H9 (cell line): ENCODE data around the gene HOXA9. TPM values are rescaled to one million over a fixed set of nuclear protein-coding genes. Genes with fewer than 3 reads are reported as not detected.

ENCODE experiments used
- DNase-seq: peaks from one replicate; pipeline ENCODE4 v3.0.0-alpha.2; 2017
- H2AFZ ChIP-seq: one replicate; pipeline ENCODE4 v1.6.1; 2013; ENCODE audit warnings: mild to moderate bottlenecking, low read length, control low read depth, moderate library complexity
- H2AK5ac ChIP-seq: 2 replicates; pipeline ENCODE4 v1.6.1; 2013; ENCODE audit warnings: low read length, control low read depth, mixed read lengths; ENCODE audit not compliant: insufficient read length
- H2BK120ac ChIP-seq: one replicate; pipeline ENCODE4 v1.6.1; 2013; ENCODE audit warnings: low read depth, mild to moderate bottlenecking, low read length, control low read depth, inconsistent platforms; ENCODE audit not compliant: poor library complexity, severe bottlenecking
- H2BK12ac ChIP-seq: 2 replicates; pipeline ENCODE4 v1.6.1; 2013; ENCODE audit warnings: low read length, control low read depth, mixed read lengths, low read depth; ENCODE audit not compliant: insufficient read length
- H2BK15ac ChIP-seq: 2 replicates; pipeline ENCODE4 v1.6.1; 2013; ENCODE audit warnings: low read depth, low read length, control low read depth
- H2BK20ac ChIP-seq: one replicate; pipeline ENCODE4 v1.6.1; 2013; ENCODE audit warnings: low read depth, mild to moderate bottlenecking, low read length, control low read depth, inconsistent platforms; ENCODE audit not compliant: poor library complexity, severe bottlenecking
- H2BK5ac ChIP-seq: 2 replicates; pipeline ENCODE4 v1.6.1; 2013; ENCODE audit warnings: low read length, control low read depth, mixed read lengths; ENCODE audit not compliant: insufficient read length
- H3K14ac ChIP-seq: 2 replicates; pipeline ENCODE4 v1.6.1; 2013; ENCODE audit warnings: low read length, control low read depth; ENCODE audit not compliant: insufficient read depth
- H3K18ac ChIP-seq: 2 replicates; pipeline ENCODE4 v1.6.1; 2013; ENCODE audit warnings: low read depth, mild to moderate bottlenecking, mixed read lengths, low read length, control low read depth; ENCODE audit not compliant: insufficient read length
- H3K23ac ChIP-seq: 2 replicates; pipeline ENCODE4 v1.6.1; 2013; ENCODE audit warnings: low read length, control low read depth, mixed read lengths, low read depth; ENCODE audit not compliant: insufficient read length
- H3K23me2 ChIP-seq: 2 replicates; pipeline ENCODE4 v1.6.1; 2013; ENCODE audit warnings: low read depth, mild to moderate bottlenecking, mixed read lengths, low read length, control low read depth; ENCODE audit not compliant: insufficient read length, poor library complexity, severe bottlenecking
- H3K27ac ChIP-seq: 2 replicates; pipeline ENCODE4 v1.5.1; 2013; ENCODE audit warnings: low read length, control low read depth, mixed read lengths, low read depth; ENCODE audit not compliant: insufficient read length
- H3K27me3 ChIP-seq: 2 replicates; pipeline ENCODE4 v1.6.1; 2013; ENCODE audit warnings: low read length, control low read depth, inconsistent platforms; ENCODE audit not compliant: insufficient read depth
- H3K4ac ChIP-seq: 2 replicates; pipeline ENCODE4 v1.6.1; 2013; ENCODE audit warnings: low read depth, mild to moderate bottlenecking, control low read depth, inconsistent platforms, low read length, moderate library complexity
- H3K4me1 ChIP-seq: 2 replicates; pipeline ENCODE4 v1.6.1; 2013; ENCODE audit warnings: low read length, control low read depth, inconsistent platforms; ENCODE audit not compliant: insufficient read depth
- H3K4me2 ChIP-seq: 2 replicates; pipeline ENCODE4 v1.6.1; 2013; ENCODE audit warnings: low read length, control low read depth, mixed read lengths; ENCODE audit not compliant: insufficient read length, insufficient read depth
- H3K56ac ChIP-seq: 2 replicates; pipeline ENCODE4 v1.6.1; 2013; ENCODE audit warnings: low read depth, mild to moderate bottlenecking, mixed read lengths, low read length, control low read depth; ENCODE audit not compliant: insufficient read length
- H3K79me1 ChIP-seq: 2 replicates; pipeline ENCODE4 v1.6.1; 2013; ENCODE audit warnings: low read depth, mild to moderate bottlenecking, moderate library complexity, low read length, control low read depth, inconsistent platforms; ENCODE audit not compliant: insufficient read depth, poor library complexity, severe bottlenecking
- H3K79me2 ChIP-seq: 2 replicates; pipeline ENCODE4 v1.6.1; 2013; ENCODE audit warnings: low read length, control low read depth, inconsistent platforms; ENCODE audit not compliant: insufficient read depth
- H3K9ac ChIP-seq: 2 replicates; pipeline ENCODE4 v1.6.1; 2013; ENCODE audit warnings: low read length, control low read depth, mixed read lengths; ENCODE audit not compliant: insufficient read length; ENCODE audit errors: extremely low read depth
- H3K9me3 ChIP-seq: one replicate; pipeline ENCODE4 v1.6.1; 2013; ENCODE audit warnings: low read depth, low read length, inconsistent platforms; ENCODE audit not compliant: control insufficient read depth
- H3T11ph ChIP-seq: one replicate; pipeline ENCODE4 v1.6.1; 2013; ENCODE audit warnings: mild to moderate bottlenecking, low read length, control low read depth, inconsistent platforms
- H4K20me1 ChIP-seq: one replicate; pipeline ENCODE4 v1.6.1; 2013; ENCODE audit not compliant: control insufficient read depth, insufficient read length, insufficient read depth
- H4K5ac ChIP-seq: 2 replicates; pipeline ENCODE4 v1.6.1; 2013; ENCODE audit warnings: low read depth, mild to moderate bottlenecking, mixed read lengths, low read length, control low read depth; ENCODE audit not compliant: insufficient read length
- H4K8ac ChIP-seq: replicated peaks from 2 replicates; pipeline ENCODE4 v1.6.1; 2013; ENCODE audit warnings: low read length, control low read depth, mixed read lengths, low read depth; ENCODE audit not compliant: insufficient read length
- H4K91ac ChIP-seq: 2 replicates; pipeline ENCODE4 v1.6.1; 2013; ENCODE audit warnings: low read depth, mild to moderate bottlenecking, moderate library complexity, mixed read lengths, low read length, control low read depth; ENCODE audit not compliant: insufficient read length
- H3K27ac Mint-ChIP-seq, 3 experiments: 2 replicates in 2 of 3; 3 replicates in 1 of 3; pipeline ENCODE4 v1.8.0; 2020 to 2021; ENCODE audit warnings: mixed read lengths in 3 of 3, mild to moderate bottlenecking in 1 of 3, moderate library complexity in 1 of 3
- H3K27me3 Mint-ChIP-seq: 2 replicates; pipeline ENCODE4 v1.8.0; 2021; ENCODE audit warnings: low read depth, mild to moderate bottlenecking, moderate library complexity, mixed read lengths
- H3K36me3 Mint-ChIP-seq, 3 experiments: 2 replicates in 2 of 3; 3 replicates in 1 of 3; pipeline ENCODE4 v1.8.0; 2020 to 2021; ENCODE audit warnings: low read depth in 3 of 3, mixed read lengths in 3 of 3; ENCODE audit not compliant: insufficient read depth in 1 of 3
- H3K4me1 Mint-ChIP-seq, 2 experiments: 2 replicates each; pipeline ENCODE4 v1.8.0; 2020; ENCODE audit warnings: mixed read lengths in 2 of 2
- H3K4me3 Mint-ChIP-seq, 2 experiments: 2 replicates in 1 of 2; 3 replicates in 1 of 2; pipeline ENCODE4 v1.8.0; 2020 to 2021; ENCODE audit warnings: mild to moderate bottlenecking in 2 of 2, mixed read lengths in 2 of 2, moderate library complexity in 1 of 2
- H3K9me3 Mint-ChIP-seq, 2 experiments: 2 replicates in 1 of 2; 3 replicates in 1 of 2; pipeline ENCODE4 v1.8.0; 2020; ENCODE audit warnings: mild to moderate bottlenecking in 2 of 2, mixed read lengths in 2 of 2, moderate library complexity in 1 of 2
- WGBS: extraction: QIAGEN DNeasy Blood & Tissue Kit; methylation state at CpG from one replicate; pipeline ENCODE4 v1.1.7; 2013; ENCODE audit warnings: missing lambda C conversion rate, low lambda C conversion rate, mixed read lengths; ENCODE audit not compliant: insufficient read length; ENCODE audit errors: extremely low coverage; 5-methylcytosine and 5-hydroxymethylcytosine counted together
- total RNA-seq: library from RNA; stranded (reverse); gene quantifications from 2 replicates; pipeline ENCODE4 v1.2.1, GENCODE V29; 2021
- TF ChIP-seq, protein P1 (sequence below): fragments of 200-600 bp; sonication (generic); conservative IDR thresholded peaks from 3 replicates; pipeline ENCODE4 v1.8.0; 2021; ENCODE audit warnings: antibody characterized with exemption, mild to moderate bottlenecking

HOXA9 gene
- total RNA-seq, 1 experiment from 2014 or later: not detected

DNA sequence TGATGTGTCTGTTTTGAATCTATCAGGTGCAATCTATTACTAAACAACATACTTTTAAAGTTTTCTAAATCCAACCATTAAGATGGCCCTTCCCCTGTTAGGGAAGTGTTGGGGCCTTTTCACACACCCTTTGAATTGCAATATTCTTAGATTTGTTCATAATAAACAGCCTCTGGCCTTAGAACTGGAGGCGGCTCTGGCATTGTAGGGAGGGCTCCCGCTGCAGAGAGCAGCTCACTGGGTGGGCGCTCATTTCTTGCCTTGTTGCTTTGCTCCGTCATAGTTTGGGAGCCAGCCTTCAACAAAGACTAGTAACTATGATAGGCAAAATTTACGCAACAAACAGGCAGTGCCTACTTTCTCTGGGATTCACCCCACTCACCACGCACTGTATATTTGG, 13.0 kb upstream of the HOXA9 start:
- H3K36me3 Mint-ChIP-seq: no peaks in the 10 kb centered on the region; a peak in 2 of 7 replicates
- no peak overlapping the region for H2BK5ac ChIP-seq
- H3K79me2 ChIP-seq: no peaks in the 10 kb centered on the region
- H3K4ac ChIP-seq: no peak overlapping the region
- TF ChIP-seq, protein P1, sequence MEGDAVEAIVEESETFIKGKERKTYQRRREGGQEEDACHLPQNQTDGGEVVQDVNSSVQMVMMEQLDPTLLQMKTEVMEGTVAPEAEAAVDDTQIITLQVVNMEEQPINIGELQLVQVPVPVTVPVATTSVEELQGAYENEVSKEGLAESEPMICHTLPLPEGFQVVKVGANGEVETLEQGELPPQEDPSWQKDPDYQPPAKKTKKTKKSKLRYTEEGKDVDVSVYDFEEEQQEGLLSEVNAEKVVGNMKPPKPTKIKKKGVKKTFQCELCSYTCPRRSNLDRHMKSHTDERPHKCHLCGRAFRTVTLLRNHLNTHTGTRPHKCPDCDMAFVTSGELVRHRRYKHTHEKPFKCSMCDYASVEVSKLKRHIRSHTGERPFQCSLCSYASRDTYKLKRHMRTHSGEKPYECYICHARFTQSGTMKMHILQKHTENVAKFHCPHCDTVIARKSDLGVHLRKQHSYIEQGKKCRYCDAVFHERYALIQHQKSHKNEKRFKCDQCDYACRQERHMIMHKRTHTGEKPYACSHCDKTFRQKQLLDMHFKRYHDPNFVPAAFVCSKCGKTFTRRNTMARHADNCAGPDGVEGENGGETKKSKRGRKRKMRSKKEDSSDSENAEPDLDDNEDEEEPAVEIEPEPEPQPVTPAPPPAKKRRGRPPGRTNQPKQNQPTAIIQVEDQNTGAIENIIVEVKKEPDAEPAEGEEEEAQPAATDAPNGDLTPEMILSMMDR: no peak
- no peak overlapping the region for H3K27ac ChIP-seq
- no peak overlapping the region for H2BK12ac ChIP-seq
- no peak overlapping the region for H2AK5ac ChIP-seq
- H2AFZ ChIP-seq: no peak overlapping the region
- H3K27me3 Mint-ChIP-seq: peaks cover 98% of the 10 kb centered on the region
- H3K4me1 Mint-ChIP-seq: peaks cover 3 to 13% of the 10 kb centered on the region in 2 experiments
- H3K23ac ChIP-seq: no peak overlapping the region
- no peak overlapping the region for H2BK20ac ChIP-seq
- H3K27me3 ChIP-seq: peaks cover 98% of the 10 kb centered on the region
- no peak overlapping the region for H3K27ac Mint-ChIP-seq
- no peak overlapping the region for H3K56ac ChIP-seq
- no peaks in the 10 kb centered on the region for H4K20me1 ChIP-seq
- no peak overlapping the region for H3K9ac ChIP-seq
- H3K18ac ChIP-seq: no peak overlapping the region
- no CpG with 5 or more reads among the region's 6 CpGs for WGBS
- no peaks in the 10 kb centered on the region for H3K9me3 ChIP-seq
- H3K4me2 ChIP-seq: no peak overlapping the region
- H4K8ac ChIP-seq: no peak overlapping the region
- H4K5ac ChIP-seq: no peak overlapping the region
- no peak overlapping the region for H4K91ac ChIP-seq
- H2BK15ac ChIP-seq: no peak overlapping the region
- no peak overlapping the region for H3T11ph ChIP-seq
- no peaks in the 10 kb centered on the region for H3K79me1 ChIP-seq
- H3K9me3 Mint-ChIP-seq: peaks cover 2 to 14% of the 10 kb centered on the region in 2 experiments; a peak in 1 of 5 replicates
- H3K4me3 Mint-ChIP-seq: no peak overlapping the region
- no peak overlapping the region for H3K14ac ChIP-seq
- no peak overlapping the region for H2BK120ac ChIP-seq
- DNase-seq: peak; percentile 20
- no peaks in the 10 kb centered on the region for H3K4me1 ChIP-seq
- no peaks in the 10 kb centered on the region for H3K23me2 ChIP-seq
